A204.1 (cell line): ENCODE results near the gene FAM193B.

Experiments
- FAIRE-seq: peaks from 2 replicates; lab custom pipeline; 2012; peaks lifted over from hg19 to GRCh38; lab: Jason Lieb, UNC

The FAM193B gene

GRCh38 chr5:177554474-177555111 is at the start of gene FAM193B:
Gene FAM193B (minus strand): TSS chr5:177554563. CDS start chr5:177554458, 105 bp downstream.
- no peak for FAIRE-seq

- FAIRE-seq, result no peak
Measured at GRCh38 chr5:177604116-177604521, 49.8 kb upstream of the FAM193B start.

GRCh38 chr5:177603631-177604030 is 49.3 kb upstream of the FAM193B start:
- FAIRE-seq, result no peak

- no peak for FAIRE-seq
Measured at GRCh38 chr5:177602458-177602830, 48.1 kb upstream of the FAM193B start.

- no peak for FAIRE-seq
Measured at GRCh38 chr5:177601577-177602457, 47.5 kb upstream of the FAM193B start.

- no peak for FAIRE-seq
Measured at GRCh38 chr5:177601126-177601525, 46.8 kb upstream of the FAM193B start.

- no peak for FAIRE-seq
Measured at GRCh38 chr5:177600508-177601018, 46.2 kb upstream of the FAM193B start.

GRCh38 chr5:177599731-177600507 is 45.6 kb upstream of the FAM193B start, which contains the start of gene B4GALT7:
Gene B4GALT7 (plus strand): TSS chr5:177600132. CDS start chr5:177600211, 79 bp downstream.
- no peak for FAIRE-seq

GRCh38 chr5:177598477-177598876 is 44.1 kb upstream of the FAM193B start:
- no peak for FAIRE-seq

GRCh38 chr5:177596775-177597238 is 42.4 kb upstream of the FAM193B start:
- no peak for FAIRE-seq

GRCh38 chr5:177595991-177596774 is 41.8 kb upstream of the FAM193B start:
- no peak for FAIRE-seq

- FAIRE-seq, result no peak
Measured at GRCh38 chr5:177595026-177595585, 40.7 kb upstream of the FAM193B start.

GRCh38 chr5:177594071-177594470 is 39.7 kb upstream of the FAM193B start:
- FAIRE-seq, result no peak

- FAIRE-seq, result no peak
Measured at GRCh38 chr5:177593511-177593910, 39.1 kb upstream of the FAM193B start.

- FAIRE-seq, result no peak
Measured at GRCh38 chr5:177592905-177593304, 38.5 kb upstream of the FAM193B start.

GRCh38 chr5:177592010-177592834 is 37.9 kb upstream of the FAM193B start, which contains the start of gene TMED9:
Gene TMED9 (plus strand): TSS chr5:177592203. CDS start chr5:177592215, 12 bp downstream.
- no peak for FAIRE-seq

GRCh38 chr5:177591690-177592009 is 37.3 kb upstream of the FAM193B start:
- FAIRE-seq, result no peak

GRCh38 chr5:177590406-177590805 is 36.0 kb upstream of the FAM193B start:
- FAIRE-seq, result no peak

- FAIRE-seq, result no peak
Measured at GRCh38 chr5:177588413-177588909, 34.1 kb upstream of the FAM193B start.

- FAIRE-seq, result no peak
Measured at GRCh38 chr5:177578316-177578715, 24.0 kb upstream of the FAM193B start.
